ENCODE results near the gene PHLDA3. TPM values are rescaled to one million over a fixed set of nuclear protein-coding genes. Genes with fewer than 3 reads are reported as not detected.

The PHLDA3 gene
- total and polyA plus RNA-seq, 8 donors, result 11.1 to 82.7 (median 18.1) TPM

- Histone ChIP-seq H3K36me3 (peaks cover 0 to 8% of the 10 kb centered on the region in 2 donors), H3K9me3 (no peaks in the 10 kb centered on the region), H3K4me3 (no peak overlapping the region), H3K27me3 (no peaks in the 10 kb centered on the region), H3K27ac (peak overlapping the region; percentile 90 to 96), H3K4me1 (peaks cover 58 to 85% of the 10 kb centered on the region in 2 donors)
- DNase-seq (peak in 1 of 4 donors; percentile 63), ATAC-seq (peak; percentile 1)
- intact Hi-C loops (cut with DNase I), result no loop called here
- TF ChIP-seq CTCF (IDR thresholded peaks at IDR 0.05), result no peak
Observed at GRCh38 chr1:201501812-201502510, 33.0 kb upstream of the PHLDA3 start.

- Histone ChIP-seq H3K27me3 (no peaks in the 10 kb centered on the region), H3K9me3 (no peaks in the 10 kb centered on the region), H3K27ac (peak overlapping the region; percentile 57 to 96), H3K4me3 (no peak overlapping the region), H3K4me1 (peaks cover 63 to 85% of the 10 kb centered on the region in 2 donors), H3K36me3 (peaks cover 0 to 11% of the 10 kb centered on the region in 2 donors)
- intact Hi-C loops (cut with DNase I), result no loop called here
- DNase-seq, result no peak
- ATAC-seq, result no peak
- TF ChIP-seq CTCF (IDR thresholded peaks at IDR 0.05), result no peak
Observed at GRCh38 chr1:201501144-201501543, 32.2 kb upstream of the PHLDA3 start.

- Histone ChIP-seq H3K27me3 (no peaks in the 10 kb centered on the region), H3K9me3 (no peaks in the 10 kb centered on the region), H3K36me3 (peaks cover 0 to 16% of the 10 kb centered on the region in 2 donors), H3K4me1 (peaks cover 63 to 85% of the 10 kb centered on the region in 2 donors), H3K4me3 (no peak overlapping the region), H3K27ac (peak overlapping the region; percentile 57 to 96)
- ATAC-seq (peak; percentile 50), DNase-seq (peak in 1 of 4 donors; percentile 69)
- TF ChIP-seq CTCF (IDR thresholded peaks at IDR 0.05), result no peak
- intact Hi-C loops (cut with DNase I), result no loop called here
Observed at GRCh38 chr1:201500670-201501120, 31.7 kb upstream of the PHLDA3 start.

- Histone ChIP-seq H3K4me1 (peaks cover 63 to 85% of the 10 kb centered on the region in 2 donors), H3K27ac (peak overlapping the region; percentile 57 to 96), H3K9me3 (no peaks in the 10 kb centered on the region), H3K27me3 (no peaks in the 10 kb centered on the region), H3K36me3 (peaks cover 0 to 22% of the 10 kb centered on the region in 2 donors), H3K4me3 (no peak overlapping the region)
- intact Hi-C loops (cut with DNase I), result no loop called here
- no peak for TF ChIP-seq CTCF (IDR thresholded peaks at IDR 0.05)
- no peak for DNase-seq
- ATAC-seq, result no peak
Observed at GRCh38 chr1:201499795-201500669, 31.0 kb upstream of the PHLDA3 start.

- H3K4me1 ChIP-seq, result peaks cover 64 to 85% of the 10 kb centered on the region in 2 donors
- no peak overlapping the region for H3K27ac ChIP-seq
- H3K4me3 ChIP-seq, result no peak overlapping the region
- H3K36me3 ChIP-seq, result peaks cover 0 to 29% of the 10 kb centered on the region in 2 donors
- ATAC-seq, result no peak
- intact Hi-C loops (cut with DNase I), result no loop called here
- H3K27me3 ChIP-seq, result no peaks in the 10 kb centered on the region
- TF ChIP-seq CTCF (IDR thresholded peaks at IDR 0.05), result no peak
- no peaks in the 10 kb centered on the region for H3K9me3 ChIP-seq
- no peak for DNase-seq
Observed at GRCh38 chr1:201499191-201499590, 30.2 kb upstream of the PHLDA3 start.

Measured in left lung (tissue), 10 donors.